ENCODE measurements around the gene MORN1.

MORN1 gene

DNA sequence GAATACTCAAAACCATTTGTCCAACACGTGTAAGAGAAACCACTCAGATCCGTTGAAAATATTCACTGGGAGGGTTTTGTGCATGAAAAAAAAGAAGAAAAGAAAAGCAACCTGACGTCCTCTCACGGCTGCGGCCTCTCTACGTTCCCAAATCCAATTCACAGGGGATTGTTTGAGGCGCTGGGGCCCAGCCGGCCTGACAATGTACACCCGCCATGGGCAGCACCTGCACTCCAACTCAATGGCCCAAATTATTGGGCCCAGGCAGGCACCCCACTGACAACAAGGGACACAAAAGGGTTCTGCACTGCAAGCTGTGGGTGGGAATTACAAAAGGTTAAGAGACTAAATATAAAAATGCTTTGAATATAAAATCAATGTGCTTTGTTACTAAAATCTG, 41.5 kb downstream of the MORN1 start:
- no peak for DNase-seq

DNA sequence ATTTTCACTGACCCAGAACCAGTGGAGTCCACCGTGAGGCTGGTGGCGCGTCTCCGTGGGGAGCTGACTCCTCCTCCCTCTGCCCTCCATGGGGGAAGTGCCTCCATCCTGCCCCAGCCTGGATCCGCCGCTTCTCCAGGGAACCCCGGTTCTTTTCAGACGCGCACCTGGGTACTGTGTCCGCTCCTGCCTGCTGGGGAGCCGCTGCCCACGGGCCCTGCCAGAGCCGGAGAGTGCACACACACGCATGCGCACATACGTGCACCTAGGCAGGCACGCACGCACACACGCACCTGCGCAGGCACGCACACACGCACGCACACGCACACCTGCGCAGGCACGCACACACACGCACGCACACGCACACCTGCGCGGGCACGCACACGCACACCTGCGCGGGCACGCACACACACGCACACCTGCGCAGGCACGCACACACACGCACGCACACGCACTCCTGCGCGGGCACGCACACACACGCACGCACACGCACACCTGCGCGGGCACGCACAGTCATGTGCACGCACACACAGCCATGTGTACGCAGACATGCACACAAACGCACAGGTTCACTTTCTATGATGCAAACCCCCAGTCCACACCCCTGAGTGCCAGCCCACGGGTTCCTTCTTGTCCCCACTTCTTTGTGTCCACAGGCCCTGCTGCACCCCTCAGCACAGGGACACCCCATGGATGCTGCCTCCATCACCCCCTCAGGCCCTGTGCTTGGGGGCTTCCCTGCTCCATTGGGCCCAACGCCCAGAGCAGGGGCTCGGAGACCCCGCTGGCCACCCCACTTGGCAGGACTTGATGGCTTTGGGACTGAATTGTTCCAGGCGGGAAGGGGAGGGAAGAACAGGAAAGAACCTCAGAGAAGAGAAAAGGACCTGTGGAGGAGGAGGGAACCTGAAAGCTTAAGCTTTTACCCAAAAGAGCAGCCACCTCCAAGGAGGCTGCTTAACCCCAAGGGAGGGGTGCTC, 42.7 kb downstream of the MORN1 start:
- DNase-seq = no peak

DNA sequence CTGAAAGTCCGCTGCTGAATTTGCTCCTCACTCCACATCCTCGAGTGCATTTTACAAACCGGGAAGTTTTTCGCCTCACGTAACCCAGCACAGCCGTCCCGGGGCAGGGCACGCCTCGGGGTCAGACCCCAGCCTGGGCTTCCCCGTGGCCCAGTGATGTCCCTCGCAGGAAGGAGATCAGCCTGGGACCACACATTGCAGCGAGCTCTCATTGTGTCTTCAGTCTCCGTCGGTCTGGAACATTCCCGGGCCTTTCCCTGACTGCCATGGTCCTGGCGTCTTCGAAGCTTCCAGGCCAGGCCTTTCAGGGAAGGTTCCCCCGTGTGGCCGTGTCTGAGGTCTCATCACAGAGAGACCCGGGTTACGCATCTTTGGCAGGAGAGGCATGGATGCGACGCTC, 43.5 kb downstream of the MORN1 start:
- no peak for DNase-seq

DNA sequence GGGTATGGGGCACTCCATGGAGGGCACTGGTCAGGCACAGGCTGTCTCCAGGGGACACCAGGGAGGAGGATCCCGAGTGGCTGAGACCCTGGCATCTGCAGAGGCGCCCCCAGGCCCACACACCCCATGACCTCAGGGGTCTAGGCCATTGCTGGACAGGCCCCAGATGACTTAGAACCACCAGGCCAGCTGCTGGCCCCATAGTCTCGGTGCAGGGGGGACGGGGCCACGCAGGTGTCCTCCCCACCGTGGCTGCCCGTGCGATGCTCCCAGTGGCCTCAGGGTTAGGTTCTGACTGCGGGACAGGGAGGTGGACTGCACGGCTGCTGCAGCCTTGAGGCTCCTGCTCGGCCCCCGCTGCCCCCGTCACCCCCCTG, 44.0 kb downstream of the MORN1 start:
- DNase-seq = no peak

DNA sequence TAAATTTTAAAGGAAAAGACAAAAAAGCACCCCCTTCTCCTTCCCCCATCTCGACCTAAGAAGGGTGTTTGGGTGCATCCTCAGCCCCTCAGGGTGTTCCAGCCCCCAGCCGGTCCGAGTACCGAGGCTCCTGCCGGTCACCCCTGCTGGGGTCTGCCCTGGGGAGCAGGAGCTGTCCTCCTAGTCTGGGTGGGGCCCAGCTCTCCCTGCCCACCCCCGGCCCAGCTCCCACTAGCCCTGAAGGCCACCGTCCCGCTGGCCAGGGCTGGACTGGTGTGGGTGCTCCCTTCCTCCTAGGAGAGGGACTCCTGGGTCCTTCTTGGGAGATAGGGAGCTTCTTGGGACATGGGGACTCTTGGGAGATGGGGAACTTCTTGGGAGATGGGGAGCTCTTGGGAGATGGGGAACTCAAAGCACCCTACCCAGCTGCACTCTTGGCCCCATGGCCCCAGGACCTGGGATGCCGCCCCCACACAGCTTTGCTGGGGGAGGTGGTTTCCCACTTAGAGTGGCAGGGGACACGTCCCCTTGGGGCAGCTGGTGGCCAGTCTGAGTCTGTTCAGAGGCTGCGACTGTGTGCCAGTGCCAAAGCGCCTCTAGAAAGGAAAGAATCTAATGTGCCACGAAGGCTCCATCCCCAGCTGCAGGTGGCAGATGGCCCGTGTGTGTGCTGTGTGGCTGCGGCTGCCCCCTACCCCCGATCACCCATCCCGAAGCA, 44.5 kb downstream of the MORN1 start:
- no peak for DNase-seq

DNA sequence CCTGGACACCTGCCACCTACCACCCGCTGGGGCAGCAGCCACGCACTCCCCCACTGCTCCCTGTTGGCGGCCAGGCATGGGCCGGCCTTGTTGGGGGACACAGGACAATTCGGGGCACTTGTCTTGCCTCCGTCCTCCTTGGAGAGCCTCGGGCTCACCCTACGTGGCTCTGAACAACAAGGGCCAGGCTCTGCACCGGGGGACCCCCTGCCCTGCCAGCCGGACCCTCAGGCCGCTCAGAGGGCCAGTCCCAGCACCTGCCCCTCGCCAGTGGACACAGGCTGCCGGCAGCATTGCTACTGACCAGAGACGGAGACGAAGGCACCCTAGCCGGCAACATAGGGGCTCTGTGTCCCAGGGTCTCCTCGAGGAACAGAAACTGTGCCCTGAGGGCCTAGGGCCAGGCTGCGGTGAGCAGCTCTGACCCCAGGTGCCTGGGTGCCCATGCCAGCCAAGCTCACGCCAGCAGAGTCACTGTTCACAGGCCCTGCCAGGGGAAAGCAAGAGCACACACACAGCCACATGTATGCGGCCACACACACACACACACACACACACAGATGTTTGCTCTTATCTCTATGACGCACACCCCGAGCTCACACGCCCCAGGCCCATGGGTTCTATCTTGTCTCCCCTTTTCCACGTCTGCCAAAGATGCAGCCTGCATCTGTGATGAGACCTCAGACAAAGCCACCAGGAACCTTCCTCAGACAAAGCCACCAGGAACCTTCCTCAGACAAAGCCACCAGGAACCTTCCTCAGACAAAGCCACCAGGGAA, 45.9 kb downstream of the MORN1 start:
- DNase-seq = no peak

DNA sequence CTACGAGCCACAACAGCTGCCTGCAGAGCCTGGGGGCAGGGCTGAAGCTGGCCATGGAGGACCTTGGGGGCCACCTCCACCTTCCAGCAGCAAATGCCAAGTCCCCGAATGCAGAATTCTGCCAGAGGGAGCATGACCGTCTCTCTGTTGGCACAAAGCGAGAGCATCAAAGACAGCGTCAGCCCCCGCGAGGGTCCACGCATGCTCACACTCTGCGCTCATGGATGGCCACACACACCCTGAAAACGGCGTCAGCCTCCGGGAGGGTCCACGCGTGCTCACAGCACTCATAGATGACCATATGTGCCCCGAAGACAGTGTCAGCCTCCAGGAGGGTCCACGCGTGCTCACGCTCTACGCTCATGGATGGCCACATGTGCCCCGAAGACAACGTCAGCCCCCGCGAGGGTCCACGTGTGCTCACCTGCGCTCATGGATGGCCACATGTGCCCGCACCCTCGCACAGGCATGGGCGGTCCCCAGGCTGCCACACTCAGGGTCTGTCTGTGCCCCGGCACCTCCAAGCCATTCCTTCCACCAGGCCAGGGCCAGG, 46.5 kb downstream of the MORN1 start:
- DNase-seq = no peak

DNA sequence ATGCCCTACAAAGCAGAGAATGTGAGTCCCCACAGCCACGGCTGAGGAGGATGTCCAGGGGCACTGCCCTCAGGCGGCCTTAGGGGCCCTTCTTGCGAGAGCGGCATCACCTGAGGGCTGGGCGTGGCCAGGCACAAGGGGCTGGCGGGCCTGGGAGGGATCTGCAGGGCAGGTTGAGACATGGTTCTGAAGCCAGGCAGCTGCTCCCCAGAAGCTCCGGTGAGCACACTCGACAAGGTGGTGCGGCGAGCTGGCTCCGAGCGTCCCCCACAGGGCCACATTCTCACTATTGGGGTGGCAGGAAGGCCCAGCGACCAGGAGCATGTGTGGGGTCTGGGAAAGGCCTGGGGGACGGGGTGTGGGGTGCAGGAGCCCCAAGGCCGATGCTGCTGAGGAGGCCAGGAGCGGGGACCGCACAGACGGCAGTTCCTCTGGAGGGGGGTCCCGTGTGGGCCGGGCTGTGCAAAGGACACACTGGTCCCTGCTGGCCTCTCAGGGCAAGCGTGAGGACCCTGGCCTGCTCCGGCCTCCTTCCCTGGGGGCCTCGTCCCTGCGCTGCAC, 47.2 kb downstream of the MORN1 start:
- peak; percentile 0 for DNase-seq

DNA sequence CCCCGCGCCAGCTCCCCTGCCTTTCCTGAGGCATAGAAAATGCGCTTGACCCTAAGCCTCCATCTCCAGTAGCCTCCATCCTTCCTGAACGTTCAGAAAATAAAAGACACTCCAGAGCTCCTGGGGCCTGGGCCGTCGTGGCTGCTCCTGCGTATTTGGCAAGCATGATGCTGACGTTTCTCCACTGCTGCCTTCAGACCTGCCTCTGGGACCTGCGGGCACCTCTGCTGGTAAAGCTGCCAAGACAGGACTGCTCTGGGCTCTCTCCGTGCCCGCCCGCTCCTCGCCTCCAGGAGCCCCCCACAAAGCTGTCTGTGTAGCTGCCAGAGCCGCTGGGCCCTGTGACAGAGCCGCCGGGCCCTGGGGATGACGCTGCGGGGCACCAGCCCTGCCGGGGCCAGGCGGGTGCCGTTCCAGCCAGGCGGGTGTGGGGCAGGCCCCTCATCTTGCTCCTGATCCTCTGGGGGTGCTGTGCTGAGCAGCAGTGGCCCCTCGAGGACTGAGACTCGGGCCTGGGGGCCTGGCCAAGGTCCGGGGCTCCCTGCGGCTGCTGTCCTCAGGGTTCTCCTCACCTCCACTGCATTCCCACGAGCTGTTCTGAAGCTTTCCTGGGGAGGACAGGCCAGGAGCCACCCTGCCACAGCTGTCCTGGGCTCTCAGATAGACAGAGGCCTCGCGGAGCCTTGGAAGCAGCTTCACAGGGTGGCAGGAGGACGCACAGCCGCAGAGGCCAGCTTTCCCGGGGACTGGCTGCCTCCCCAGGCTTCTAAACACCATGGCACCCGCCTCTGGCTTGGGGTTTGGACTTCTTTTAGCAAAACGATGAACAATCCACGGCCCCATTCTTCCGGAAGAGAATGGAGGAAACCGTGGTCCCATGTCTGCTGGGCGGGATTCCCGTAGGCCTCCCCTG, 48.1 kb downstream of the MORN1 start:
- DNase-seq = no peak

DNA sequence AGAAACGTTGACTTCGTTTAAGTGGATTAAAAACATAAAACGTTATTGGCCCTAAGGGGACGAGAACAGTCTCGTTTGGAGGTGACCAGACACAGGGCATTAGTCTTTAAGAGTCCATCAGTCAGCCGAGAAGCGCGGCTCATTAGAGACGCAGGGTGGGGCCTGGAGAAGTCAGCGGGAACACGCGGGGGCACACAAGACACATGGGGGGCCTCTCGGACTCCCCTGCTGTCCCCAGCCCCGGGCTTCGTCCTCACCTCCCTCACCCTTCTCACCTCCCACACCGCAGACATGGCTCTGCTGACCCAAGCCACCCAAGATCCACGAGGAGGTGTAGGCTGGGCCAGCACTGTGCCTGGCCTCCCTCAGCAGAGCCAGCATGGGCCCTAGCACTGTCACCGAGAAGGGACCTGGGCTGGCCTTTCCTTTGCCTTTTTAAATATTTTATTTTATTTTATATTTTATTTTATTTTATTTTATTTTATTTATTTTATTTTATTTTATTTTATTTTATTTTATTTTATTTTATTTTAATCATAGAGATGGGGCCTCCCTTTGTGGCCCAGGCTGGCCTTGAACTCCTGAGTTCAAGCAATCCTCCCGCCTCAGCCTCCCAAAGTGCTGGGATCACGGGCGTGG, 48.9 kb downstream of the MORN1 start:
- no peak for DNase-seq

DNA sequence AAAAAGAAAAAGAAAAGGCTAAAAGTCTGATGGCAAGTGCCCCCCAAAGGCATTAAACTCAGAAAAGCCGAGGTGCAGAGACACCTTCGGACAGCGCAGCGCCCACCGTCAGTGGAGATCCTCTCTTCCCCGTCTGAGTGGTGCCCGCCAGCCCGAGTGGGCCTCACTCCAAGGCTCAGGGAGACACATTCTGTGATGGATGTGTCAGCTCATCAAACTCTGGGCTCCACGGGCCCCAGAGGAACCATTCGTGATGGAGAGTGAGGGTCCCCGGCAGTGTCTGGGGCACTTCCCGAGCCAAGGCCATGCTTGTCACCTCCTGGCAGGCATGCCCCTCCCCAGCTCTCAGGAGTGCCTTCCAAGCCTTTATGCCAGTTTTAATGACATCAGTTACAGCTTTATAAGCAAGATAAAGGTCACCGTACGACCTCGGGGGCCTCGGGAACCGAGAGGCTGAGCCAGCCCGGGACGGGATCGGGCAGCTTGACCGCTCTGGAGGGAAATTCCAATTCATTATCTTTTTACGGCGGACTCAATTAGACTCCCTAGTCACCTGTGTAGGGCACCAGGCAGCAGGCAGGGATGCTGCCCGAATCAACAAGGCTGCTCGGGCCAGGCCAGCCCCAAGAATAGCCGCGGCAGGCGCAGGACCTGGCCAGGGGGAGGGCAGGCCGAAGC, 49.5 kb downstream of the MORN1 start:
- no peak for DNase-seq

DNA sequence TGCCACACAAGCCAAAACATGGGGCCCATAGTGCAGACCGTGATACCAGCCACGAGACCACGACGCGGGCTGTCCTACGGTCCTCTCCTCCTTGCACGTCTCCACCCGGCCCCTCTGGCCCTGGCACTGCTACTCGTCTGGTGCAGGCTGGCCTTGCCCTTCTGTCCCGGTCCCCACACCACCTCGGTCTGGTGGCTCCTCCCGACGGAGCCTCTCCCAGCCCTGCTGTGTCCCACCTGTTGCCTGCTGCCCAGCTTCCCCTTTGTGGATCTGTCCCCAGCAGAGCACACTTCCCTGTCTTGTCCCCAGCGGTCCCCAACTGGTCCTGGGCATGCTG, 50.5 kb downstream of the MORN1 start:
- DNase-seq = no peak

DNA sequence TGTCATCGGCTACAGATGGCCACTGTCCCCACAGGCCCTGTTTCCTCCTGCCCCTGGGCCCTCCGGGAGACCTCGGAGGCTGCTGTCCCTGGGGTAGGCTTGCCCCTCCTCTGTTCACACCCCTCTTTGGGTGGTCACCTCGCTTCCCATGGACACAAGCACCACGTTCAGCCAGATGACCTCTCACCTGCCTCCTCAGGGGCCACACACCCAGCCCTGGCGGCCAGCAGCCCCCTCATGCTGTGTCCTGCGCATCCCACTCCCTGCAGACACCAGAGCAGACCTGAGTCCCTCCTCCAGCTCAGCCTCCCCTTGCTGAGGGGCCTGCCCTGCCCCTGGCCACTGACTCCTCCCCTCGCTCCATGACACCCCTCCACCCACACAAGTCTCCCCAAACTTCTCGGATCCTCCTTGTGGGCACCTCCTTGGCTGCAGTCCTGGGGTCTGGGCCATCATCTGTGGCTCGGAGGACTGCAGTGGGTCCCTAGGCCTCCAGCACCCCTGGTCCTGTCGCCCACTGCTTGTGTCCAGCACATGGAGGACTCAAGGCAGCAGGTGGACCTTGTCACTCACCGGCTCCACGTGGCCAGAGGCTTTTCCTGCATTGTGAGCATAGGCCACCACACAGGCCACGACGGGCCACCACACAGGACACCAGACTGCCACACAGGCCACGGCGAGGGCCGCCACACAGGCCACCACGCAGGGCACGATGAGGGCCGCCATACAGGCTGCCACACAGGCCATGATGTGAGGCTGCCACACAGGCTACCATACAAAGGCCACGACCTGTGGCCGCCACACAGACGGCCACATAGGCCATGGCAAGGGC, 51.1 kb downstream of the MORN1 start:
- no peak for DNase-seq

DNA sequence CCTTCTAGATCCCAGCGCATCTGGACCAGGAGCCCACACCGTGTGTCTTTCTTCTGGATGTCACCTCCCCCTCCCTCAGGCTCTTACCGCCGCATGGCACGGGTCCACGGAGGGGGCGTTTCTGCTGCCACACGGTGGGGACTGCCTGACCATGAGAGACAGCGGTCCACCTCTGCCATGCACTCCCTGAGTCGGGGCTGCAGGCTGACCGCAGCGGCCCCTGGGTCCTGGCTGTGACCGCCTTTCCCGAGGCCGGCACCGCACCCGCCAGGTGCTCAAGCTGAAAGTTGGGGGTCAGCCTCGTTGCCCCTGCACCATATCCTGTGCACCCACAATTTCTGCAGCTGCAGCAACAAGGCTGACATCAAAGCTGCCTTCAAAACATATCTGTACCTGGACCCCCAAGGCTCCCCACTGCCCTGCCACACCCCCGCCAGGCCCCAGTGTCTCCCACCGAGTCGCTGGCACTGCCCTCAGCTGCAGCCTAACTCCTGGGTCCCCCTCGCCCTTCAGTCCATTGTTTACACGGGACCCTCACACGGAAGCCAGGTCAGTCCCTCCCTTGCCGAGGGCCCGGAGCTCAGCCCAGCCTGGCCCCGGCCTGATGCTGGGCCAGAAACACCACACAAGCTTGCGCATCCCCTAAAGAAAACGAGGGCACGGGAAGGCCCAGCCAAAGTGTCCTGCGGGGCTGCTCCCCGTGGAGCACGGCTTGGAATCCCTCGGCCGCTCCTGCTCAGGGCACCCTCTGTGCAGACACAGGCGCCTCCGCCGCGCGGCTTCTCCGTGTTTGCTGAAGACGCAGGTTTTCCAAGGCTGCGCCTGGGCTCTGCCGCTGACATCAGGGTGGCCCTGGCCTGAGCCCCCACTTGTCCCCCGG, 51.9 kb downstream of the MORN1 start:
- DNase-seq = no peak

DNA sequence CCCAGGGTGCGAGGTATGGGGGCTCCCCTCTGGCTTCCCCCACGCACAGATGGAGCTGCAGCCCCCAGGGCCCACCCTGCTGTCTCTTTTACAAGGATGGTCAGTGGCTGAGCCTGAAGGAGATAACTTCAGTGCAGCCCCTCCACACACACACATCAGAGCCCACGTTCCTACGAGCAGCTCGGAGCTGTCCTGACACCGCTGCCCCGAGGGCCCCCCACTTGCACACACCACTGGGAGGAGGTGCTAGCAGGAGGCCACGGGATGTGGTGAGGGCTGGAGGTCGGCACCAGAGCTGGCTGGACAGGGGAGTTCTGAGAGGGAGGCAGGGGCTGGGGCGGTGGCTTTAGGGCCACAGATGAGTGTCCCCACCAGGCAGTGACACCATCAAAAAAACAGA, 53.9 kb downstream of the MORN1 start:
- no peak for DNase-seq

DNA sequence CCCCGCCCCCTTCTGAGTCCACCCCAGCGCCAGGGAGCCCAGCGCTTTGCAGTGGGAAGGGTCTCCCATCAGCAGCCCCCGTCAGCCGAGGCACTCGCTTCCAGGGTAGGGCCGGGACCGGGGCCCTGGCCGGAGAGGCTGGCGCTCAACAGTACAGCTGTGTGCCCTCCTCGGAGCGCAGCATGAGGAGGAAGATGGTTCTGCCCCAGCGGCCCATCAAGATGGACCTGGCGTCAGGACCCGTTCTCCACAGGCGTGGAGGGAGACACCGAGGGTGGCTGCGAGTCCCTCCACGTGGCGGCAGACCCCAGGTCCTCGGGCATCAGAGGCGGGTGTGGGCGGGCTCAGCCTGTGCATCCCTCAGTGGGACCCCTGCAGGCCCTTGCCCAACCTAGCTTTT, 54.3 kb downstream of the MORN1 start:
- no peak for DNase-seq

DNA sequence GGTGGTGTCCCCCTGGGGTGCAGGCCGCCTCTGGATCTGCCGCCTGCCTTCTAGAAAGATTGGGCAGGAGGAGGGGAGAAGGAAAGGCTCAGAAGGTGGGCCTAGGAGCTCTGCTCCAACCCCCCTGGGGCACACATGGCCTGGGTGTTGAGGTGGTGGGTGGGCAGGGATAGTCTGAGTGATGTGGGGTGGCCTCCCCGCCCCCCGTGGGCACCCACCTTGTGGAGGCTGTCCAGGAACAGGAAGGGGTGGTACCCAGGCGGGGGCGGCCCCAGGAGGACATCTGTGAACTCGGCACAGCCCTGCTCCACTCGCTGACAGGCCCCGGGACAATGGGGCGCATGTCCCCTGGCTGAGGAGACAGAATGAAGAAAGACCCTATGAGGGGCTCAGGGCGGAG, 54.9 kb downstream of the MORN1 start:
- DNase-seq = no peak

DNA sequence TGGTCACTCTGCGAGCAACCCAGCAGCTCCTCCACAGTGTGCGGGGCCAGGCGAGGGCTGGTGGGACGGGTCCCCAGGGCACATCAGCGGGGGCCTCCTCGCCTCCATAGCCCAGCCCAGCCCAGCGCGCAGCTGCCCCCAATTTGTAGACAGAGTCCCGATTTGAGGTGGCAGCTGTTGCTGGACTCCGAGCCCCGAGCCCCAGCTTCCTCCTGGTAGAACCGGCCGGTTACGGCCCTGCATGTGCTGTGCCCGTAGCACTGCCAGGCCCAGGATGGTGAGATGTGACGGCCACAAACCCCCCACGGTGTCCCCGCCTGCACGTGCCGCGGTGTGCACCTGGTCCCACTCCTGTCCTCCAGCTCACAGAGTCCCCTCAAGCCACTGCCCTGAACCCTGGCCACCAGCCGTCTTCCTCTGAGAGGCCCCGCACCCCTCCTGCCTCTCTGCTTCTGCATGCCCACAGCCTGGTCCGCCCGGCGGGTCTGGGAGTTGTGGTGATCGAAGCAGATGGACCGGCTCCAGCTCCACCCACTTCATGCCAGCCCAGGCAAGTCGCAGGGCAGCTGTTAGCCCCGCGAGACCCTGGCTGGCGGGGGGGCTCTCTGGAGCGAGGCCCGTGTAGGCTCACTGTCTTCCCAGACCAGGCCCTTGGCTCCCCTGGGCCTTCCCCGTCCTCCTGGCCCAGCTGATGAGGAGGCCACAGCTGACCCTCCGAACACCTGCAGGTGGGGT, 55.5 kb downstream of the MORN1 start:
- peak; percentile 50 for DNase-seq
